Suppressor macrophage treated with lipopolysaccharide for 1 hour (primary cell): ENCODE results near the gene SPINK8.
A peak's percentile ranks its signal among the peaks of the same experiment; 100 is the strongest.

Experiments
- DNase-seq, 3 donors: peaks; one replicate each; pipeline ENCODE4 v3.0.0-alpha.2; 2020 to 2022

Gene SPINK8

DNA sequence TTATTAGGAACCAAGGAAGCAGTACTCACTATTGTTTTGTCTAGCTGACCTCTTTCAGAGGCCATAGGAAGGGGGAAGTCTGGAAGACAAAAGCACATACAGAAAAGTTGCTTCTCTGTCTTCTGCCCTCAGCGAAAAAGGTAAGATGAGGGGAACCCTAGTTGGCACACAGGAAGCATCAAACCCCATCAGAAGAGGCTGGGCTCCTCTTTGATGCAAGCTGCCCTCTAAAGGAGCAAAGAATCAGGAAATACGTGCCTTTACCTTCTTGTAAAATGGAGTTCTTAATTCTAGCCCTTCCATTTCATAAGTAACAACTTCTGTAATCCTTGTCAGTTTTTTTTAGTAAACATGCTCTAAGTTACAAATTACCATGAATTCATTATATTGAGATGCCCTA lies 12.5 kb downstream of the SPINK8 start:
- no peak for DNase-seq

DNA sequence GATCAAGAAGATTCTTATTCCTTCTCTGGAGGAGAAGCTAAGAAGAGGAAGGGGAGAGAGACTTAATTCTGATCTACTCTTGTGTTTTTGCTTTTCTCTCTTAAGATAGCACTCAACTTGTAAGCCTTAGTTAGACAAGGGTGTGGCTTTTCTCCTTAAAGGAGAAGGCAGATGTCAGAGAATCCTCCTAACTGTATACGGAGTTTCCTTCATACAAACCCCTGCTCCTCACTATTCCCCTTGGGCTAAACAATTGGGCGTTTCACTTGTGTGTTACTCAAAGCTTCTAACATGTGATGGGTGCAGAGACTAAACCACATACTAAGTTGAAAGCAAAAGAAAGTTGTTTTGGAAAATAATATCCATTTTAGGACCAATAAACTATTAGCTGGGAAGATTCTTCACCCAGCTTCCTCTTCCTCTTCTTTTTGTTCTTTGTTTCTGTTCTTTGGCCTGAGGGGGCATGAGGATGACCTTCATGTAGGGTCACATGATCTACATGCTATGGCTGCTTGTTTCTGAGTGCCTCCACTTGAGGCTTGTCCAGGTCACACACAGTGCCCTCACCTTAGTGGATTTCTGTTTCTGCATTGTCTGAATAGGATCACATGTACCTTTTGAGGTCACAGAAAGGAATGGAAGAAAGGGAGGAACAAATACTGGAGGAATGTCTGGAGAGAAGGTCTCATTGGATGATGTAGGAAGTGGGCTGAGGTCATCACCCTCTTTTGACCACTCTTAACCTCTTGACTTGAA lies 14.6 kb downstream of the SPINK8 start:
- DNase-seq = peak in 2 of 3 donors; percentile 14 to 38

DNA sequence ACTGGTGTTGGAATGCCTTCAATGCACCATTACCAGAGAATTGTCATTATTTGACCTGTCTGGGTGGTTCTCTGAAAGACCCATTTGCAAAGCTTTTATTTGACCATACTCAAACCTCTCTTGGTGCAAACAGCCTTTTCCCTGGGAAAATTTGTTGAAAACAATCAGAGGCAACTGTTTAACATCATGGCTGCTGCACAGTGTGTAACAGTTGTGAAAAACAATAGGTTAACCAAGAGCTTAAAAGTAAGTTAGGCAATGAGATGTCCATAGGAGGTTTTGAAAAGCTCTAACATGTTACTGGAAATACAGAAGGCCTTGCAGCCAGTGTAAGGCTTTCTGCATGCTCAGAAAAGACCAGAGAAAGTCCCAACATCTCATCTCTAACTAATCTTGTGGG lies 18.9 kb downstream of the SPINK8 start:
- no peak for DNase-seq

DNA sequence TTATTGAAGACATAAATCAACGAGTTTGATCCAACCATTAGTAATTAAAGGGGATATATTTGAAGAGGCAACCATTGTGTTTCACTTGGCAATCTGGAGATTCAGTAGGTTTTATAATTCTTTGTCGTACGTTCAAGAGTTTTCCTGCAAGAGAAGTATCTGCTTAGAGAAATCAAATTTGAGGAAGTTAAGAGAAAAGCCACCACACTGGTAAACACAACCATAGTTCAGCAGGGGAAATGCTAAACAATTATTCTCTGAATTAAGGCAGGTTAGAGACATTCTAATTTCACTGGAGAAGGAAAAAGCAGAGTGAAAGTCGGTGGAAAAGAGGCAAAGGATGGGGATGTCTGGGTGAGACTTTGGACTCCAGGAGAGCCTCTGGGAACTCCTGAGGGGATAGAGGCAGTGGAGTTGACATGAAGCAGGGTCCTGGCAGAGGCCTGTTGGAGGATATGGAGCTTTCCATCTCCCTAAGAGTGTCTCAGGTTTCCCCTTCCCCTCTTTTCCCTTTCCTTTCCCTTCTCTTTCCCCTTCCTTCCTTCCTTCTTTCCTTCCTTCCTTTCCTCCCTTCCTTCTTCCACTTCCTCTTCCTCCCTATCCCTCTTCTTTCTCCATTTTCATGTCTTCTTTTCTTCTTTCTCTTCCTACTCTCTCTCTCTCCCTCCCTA lies 26.5 kb downstream of the SPINK8 start:
- DNase-seq = peak in 2 of 3 donors; percentile 10 to 31

DNA sequence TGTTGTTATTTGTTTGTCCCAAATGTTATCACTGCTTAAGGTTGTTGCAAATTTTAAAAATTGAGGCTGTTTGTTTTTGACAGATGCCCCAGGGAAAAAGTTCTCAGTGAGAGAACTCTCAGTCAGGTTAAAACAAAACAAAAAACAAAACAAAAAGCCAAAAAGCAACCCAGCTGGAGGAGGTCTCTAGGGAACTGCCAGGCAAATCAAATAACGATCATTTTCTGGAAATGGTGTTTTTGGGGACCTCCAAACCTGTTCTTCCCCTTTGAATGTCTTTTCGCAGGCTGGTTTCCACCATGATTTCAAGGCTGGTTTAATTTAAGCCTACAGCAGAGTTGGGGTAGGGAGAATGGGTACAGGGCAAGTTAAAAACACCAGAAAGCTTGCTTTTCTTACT lies 27.2 kb downstream of the SPINK8 start:
- no peak for DNase-seq

DNA sequence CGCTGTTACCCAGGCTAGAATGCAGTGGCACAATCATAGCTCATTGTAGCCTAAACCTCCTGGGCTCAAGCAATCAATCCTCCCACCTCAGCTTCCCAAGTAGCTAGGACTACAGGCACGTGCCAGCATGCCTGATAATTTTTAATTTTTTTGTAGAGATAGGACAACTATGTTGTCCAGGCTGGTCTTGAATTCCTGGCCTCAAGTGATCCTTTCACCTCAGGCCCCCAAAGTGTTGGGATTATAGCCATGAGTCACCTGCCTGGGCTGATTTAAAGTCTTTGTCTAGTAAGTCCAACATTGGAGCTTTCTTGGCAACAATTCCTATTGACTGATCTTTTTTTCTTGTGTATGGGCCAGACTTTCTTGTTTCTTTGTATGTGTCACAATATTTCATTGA lies 28.1 kb downstream of the SPINK8 start:
- no peak for DNase-seq

DNA sequence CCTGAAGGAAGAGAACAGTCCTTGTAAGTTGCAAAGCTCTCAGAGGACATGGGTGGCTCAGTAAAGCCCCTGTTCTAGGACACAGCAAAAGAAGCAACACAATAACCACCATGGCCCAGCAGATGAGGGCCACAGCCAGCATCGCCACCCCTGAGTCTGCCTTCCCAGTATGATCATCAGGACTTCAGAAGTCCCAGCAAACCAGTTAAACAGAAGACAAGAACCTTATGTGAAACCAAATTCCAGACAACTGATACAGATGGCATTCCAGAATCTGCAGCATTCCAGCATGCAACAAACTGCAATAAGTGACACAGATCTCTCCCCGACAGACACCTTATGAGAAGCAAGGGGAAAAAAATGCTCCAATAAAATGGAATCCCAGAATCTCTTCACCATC lies 30.4 kb downstream of the SPINK8 start:
- DNase-seq = no peak

DNA sequence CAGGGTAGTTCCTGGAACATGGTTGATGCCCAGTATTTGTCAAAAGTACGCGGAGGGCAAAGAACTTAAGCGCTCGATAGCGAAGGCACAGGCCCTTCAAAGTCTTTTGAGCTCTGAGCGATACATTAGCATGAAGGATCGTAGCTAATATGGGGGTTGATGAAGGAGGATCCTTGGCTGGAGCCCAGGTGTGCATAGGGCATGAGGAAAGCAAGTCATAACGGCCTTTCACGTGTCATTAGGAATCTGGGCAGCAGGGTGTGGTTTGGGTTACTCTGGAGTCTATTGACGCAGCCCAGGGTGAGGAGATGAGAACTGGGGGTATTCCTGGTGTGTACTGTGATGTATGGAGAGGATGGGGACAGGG lies 31.7 kb downstream of the SPINK8 start:
- DNase-seq = peak; percentile 19 to 25 (median 21)

DNA sequence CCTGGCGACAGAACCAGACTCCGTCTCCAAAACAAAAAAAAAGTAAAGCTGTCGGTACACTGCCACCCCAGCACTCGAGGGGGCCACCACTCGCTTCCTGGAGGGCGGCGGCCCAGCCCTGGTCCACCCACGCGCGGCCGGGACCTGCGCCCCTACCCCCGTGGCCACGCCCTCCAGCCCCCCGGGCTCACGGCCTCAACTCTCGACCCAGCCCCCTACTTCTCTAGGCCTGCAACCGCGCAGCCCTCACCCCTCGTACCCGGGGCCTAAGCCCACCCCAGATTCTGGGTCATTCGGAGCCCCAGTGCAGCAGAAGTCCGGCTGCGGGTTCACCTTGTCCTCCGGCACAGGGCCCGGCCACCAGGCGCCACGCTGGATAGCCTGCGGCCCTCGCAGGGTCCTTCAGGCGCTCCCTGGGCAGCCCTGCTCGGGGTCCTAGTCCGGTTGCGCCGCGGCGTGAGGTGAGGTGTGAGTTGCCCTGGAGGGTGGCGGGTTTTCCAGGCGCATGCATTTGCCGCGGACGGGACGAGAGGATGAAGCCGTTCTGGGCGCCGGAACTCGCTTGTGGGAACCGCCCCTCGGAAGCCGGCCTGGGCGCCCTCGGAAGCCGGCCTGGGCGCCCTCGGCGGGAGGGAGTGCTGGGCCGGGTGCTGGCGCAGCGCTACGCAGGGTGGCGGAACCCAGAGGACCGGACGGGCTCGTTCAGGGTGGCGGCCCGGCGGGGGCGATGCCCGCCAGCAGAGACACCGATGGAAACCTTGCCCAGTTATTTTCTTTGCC lies 32.3 kb downstream of the SPINK8 start, which contains the start of gene NME6:
TSS of gene NME6 (minus strand) at position 348 of the 780 bp plus-strand sequence.
- peak; percentile 97 to 98 (median 97) for DNase-seq

DNA sequence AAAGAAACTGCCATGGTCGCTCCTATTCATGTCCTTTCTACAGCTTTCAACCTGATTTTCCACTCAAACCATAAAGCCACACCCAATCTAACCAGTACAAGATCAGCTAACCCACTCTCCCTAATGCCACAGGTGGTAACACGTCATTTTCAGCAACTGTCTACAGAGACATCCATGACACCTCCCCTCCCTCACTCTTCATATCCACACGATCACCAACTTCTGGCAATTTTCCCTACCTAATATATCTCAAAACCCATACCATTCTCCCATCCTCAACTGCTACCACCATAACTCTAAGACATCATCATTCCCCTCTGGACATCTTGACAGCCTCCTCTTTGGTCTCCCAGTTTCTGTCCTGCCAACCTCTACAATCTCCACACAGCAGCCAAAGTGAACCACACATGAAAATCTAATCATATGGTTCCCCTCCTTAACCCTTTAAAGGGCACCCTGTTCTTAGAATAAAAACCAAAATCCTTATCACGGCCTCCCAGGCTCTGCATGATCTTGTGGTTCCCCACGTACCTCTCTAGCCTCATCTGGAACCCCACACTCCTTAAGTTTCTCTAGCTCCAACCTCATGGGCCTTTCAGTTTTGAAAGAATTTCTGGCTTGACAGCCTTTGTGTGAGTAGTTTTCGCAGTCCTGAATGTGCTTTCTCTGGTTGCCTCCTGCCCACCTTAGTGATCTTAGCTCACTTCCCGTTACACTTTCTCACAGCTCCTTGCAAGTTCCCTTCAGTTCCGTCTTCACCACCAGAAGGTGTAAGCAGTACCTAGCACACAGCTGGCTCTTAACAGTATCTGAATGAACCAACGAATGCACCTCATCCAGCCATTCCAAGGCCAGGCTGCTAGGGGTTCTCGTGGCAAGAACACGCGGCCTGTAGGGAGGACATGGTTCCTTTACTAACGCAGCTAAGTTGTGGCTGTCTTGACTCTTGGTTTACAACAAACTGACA lies 33.4 kb downstream of the SPINK8 start:
- DNase-seq = peak; percentile 23 to 43 (median 36)

DNA sequence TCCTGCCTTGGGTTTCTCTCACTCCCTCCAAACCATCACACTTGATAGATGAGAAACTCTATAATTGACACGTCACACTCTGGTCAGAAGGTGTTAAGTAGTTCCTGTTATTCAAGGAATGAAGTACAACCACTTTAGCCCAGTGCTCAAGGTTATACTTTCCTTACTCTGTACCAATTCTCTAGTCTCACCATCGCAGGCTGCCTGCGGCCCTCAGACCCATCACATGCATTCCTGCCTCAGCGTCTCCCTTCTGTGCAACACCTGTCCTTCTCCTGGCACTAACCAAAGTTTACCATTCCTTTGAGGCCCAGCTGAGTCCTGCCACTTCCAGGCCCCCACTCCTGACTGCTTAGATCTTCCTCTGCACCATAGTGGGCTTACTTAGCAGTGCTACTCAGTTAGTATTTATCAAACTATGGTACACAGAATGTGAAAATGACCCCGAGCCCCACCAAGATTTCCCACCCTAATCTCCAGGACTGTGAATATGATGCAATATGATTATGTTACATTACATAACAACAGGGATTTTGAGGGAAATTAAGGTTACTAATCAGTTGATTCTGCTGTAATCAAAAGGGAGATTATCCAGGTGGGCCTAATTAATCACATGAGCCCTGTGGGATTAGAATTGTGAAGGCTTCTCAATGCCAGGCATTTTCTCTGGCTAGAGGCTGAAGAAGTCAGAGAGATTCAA lies 36.2 kb downstream of the SPINK8 start:
- no peak for DNase-seq

DNA sequence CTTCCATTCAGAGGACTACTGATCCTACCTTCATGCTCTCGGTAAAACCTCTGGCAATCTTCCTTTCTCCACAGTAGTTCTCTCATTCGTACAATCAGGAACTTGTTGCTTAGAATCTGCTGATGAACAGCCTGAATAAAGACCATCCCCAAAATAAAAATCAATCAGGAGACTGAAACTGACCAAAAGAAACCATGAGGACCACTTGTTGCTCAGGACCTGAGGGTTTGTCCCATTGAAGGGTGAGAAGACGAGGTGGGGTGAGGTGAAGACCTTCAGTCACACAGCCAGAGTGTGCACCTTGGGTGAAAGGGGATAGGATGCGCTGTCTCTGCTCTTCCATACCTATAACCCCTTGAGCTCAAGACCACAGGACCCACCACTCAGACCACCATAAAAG lies 36.8 kb downstream of the SPINK8 start:
- DNase-seq = no peak

DNA sequence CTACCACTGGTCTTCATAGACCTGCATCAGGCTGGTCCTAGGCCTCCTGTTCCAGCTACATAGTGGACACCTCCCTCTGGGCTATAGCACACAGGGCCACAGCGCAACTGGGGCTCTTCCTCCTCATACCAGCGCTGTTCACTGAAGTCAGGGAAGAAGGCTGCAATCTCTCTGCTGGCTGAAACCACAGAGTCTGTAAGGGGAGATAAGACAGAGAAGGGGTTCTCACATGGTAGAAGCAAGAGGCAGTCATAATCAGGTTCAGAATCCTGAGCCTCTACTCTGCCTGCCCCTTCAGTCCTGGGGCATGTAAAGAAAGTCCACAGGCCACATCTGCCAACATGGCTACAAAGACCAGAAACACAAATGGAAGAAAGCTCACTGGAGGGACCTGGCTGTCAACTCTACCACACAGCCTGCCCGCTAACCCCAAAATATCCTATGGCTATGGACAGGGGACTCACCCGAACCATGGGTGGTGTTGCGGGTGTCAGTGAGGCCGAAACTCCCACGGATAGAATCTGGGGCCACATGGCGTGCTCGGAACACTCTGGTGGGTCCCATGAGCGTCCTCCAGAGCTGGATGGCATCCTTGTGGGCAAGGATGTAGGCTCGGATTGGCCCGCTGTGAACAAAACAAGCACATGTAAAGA lies 38.7 kb downstream of the SPINK8 start:
- DNase-seq = no peak

DNA sequence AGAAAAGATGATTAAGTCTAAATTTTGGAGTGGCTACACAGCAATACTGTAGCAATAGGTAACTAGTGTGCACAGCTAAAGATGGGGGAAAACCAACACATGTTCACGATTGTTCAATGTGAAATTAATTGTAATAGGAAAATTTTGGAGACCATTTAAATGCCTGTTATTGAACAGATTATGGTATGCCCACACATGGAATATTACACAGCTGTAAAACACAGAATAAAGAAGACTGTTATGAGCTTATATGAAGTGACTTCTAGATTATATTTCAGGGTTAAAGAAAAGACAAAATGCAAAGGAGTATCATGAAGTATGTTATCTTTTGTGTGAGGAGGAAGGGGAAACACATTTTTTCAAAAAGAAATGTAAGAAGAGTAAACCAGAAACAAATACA lies 43.8 kb downstream of the SPINK8 start:
- no peak for DNase-seq

DNA sequence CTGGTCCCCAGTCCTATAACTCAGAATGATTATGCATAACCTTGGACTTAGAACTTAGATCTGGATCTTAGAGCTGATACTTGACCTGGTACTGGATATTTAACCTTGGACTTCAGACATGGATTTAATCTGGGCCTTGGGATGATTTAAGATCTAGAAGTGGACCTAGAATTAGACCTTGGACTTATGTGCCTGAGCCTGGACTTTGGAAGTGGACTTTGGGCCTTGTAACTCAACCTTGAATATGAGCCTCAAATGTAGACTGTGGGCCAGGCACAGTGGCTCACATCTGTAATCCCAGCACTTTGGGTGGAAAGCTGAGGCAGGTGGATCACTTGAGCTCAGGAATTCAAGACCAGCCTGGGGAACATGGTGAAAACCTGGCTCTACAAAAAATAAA lies 46.4 kb downstream of the SPINK8 start:
- no peak for DNase-seq

DNA sequence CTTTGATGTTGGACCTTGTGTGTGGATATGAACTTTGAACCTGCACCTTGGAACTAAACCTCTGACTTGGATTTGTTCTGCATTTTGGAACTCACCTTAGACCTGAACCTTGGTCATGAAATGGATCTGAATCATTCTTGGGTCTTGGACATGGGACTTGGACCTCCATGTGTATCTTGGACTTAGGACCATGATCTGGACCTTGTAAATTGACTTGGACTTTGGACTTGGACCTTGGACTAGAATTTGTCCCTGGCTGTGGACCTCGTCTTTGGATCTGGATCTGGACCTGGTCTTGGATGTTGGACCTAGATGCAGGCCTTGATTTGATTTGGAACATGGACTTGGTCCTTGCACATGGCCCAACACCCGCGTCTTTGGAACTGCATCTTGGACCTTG lies 47.2 kb downstream of the SPINK8 start:
- DNase-seq = no peak

DNA sequence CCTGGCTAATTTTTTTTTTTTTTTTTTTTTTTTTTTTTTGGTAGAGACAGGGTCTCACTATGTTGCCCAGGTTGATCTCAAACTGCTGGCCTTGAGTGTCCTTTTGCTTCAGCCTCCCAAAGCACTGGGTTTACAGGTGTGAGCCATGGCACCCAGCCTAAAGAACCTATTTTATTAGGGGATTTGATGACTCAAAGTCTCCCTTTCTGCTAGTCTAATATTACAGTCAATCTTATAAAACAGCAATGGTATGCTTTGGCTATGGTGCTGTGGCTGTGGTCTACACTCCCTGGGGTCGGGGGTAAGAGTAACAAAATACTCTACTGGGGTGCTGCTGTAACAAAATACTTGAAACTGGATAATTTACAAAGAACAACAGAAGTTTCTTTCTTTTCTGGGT lies 47.8 kb downstream of the SPINK8 start:
- DNase-seq = no peak

DNA sequence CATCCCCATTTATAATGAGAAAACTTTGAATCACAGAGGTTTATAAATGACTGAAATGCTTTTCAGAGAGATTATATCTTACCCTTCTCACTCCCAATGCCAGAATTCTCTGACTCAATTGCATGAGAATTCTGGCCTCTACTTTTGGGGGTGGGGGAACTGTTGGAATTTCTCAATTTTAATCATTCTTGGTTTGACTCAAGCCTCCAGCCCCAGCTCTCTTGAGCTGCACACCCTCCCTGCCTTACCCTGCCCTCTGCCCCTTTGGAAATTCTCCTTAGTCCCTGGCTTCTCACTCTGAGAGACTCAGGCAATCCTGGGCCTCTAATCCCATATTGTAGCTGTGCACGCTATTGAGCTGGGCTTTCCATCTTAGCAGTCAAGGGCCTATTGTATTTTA lies 48.3 kb downstream of the SPINK8 start:
- DNase-seq = peak; percentile 57 to 58 (median 57)

DNA sequence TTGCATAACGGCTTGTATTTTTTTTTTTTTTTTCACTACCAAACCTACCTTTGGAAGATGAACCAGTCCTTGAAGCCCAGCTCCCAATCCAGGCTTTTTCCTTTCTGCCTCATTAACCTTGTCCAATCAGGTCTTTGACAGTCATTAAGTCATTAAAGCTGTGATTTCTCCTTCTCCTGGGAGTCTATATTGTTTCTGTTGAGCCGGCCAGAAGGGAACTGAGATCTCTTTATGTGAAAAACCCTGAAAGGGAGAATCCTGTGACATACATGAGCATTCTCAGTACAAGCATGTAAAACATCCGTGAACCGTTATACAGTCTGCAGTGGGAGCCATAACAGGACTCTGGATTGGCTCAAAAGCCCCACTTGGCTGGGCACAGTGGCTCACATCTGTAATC lies 52.6 kb downstream of the SPINK8 start:
- no peak for DNase-seq

DNA sequence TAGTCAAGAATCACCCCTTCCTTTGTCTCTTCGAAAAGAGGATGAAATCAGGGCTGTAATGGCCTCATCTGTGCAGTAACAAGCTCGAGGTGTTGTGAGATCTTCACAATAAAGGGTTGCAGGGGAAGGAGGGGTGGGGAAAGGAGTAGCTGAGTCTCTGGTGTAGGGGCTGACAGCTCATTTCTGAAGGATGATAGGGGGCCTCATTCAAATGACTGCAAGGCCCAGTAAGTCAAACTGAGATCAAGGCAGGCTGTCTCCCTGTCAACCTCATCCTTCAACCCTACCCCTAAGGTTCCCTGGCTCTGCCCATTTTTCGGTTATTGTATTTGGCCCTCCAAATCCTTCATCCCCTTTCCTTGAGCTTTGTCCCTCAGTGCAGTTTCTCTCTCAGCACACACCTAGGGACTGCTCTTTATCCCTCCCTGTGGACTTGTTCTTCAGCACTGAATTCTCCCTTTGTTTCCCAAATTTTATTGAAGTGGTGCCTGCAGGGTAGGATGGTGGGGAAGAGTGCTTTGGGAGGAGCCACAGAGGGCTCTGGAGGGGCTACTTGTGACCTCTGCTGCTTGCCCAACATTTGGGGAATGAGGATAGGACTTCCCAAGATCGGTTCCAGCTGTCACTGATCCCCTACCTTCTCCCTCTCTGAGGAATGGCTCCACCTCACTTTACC lies 54.4 kb downstream of the SPINK8 start:
- no peak for DNase-seq
